Measurements from ENCODE around the gene CNTNAP2. TPM values are rescaled to one million over a fixed set of nuclear protein-coding genes. Genes with fewer than 3 reads are reported as not detected.

CNTNAP2 gene
- total RNA-seq, 2 donors from 2014 or later = 171 to 228 TPM

- H3K4me1 ChIP-seq (ENCODE audit: control insufficient read depth, insufficient read depth, low read length) = no peaks in the 10 kb centered on the region
- Mint-ChIP-seq H3K9me3 (no peaks in the 10 kb centered on the region), H3K4me3 (no peak overlapping the region), H3K4me1 (peaks cover 5% of the 10 kb centered on the region), H3K27me3 (ENCODE audit: insufficient read depth) (peaks cover 2% of the 10 kb centered on the region), H3K27ac (no peak overlapping the region), H3K36me3 (ENCODE audit: low read depth) (no peaks in the 10 kb centered on the region)
- no peak for TF ChIP-seq CTCF (conservative IDR thresholded peaks at IDR 0.05)
- H3K27ac ChIP-seq (ENCODE audit: low read depth, low read length) = no peak overlapping the region
- H3K9ac ChIP-seq (ENCODE audit: extremely low read depth, low read length, poor library complexity, severe bottlenecking) = no peak overlapping the region
- H3K9me3 ChIP-seq (ENCODE audit: control insufficient read depth, low read length) = no peaks in the 10 kb centered on the region
- H3K27me3 ChIP-seq (ENCODE audit: control insufficient read depth, insufficient read depth, low read length, poor library complexity, severe bottlenecking) = no peaks in the 10 kb centered on the region
- no peaks in the 10 kb centered on the region for H3K36me3 ChIP-seq (ENCODE audit: control insufficient read depth, insufficient read depth, low read length)
- WGBS, 2 experiments (ENCODE audit: insufficient coverage in 1 of 2, insufficient read length in 1 of 2) = 93% methylated on average over 1 of the region's 1 CpG; no CpG with 5 or more reads in 1 of the 2 experiments
- DNase-seq = peak; percentile 57
- no peak overlapping the region for H3K4me3 ChIP-seq (ENCODE audit: low read length)
Observed at GRCh38 chr7:148011753-148012152, 1895.2 kb downstream of the CNTNAP2 start.

- H3K27me3 ChIP-seq (ENCODE audit: control insufficient read depth, insufficient read depth, low read length, poor library complexity, severe bottlenecking) = no peaks in the 10 kb centered on the region
- H3K4me3 ChIP-seq (ENCODE audit: low read length) = no peak overlapping the region
- H3K36me3 ChIP-seq (ENCODE audit: control insufficient read depth, insufficient read depth, low read length) = no peaks in the 10 kb centered on the region
- H3K27me3 Mint-ChIP-seq (ENCODE audit: insufficient read depth) = peaks cover 3% of the 10 kb centered on the region
- TF ChIP-seq CTCF (conservative IDR thresholded peaks at IDR 0.05) = no peak
- no peaks in the 10 kb centered on the region for H3K9me3 ChIP-seq (ENCODE audit: control insufficient read depth, low read length)
- H3K4me1 ChIP-seq (ENCODE audit: control insufficient read depth, insufficient read depth, low read length) = no peaks in the 10 kb centered on the region
- no peaks in the 10 kb centered on the region for H3K9me3 Mint-ChIP-seq
- H3K9ac ChIP-seq (ENCODE audit: extremely low read depth, low read length, poor library complexity, severe bottlenecking) = no peak overlapping the region
- peaks cover 5% of the 10 kb centered on the region for H3K4me1 Mint-ChIP-seq
- H3K4me3 Mint-ChIP-seq = no peak overlapping the region
- no peak overlapping the region for H3K27ac ChIP-seq (ENCODE audit: low read depth, low read length)
- H3K27ac Mint-ChIP-seq = no peak overlapping the region
- no peaks in the 10 kb centered on the region for H3K36me3 Mint-ChIP-seq (ENCODE audit: low read depth)
- WGBS, 2 experiments (ENCODE audit: insufficient coverage in 1 of 2, insufficient read length in 1 of 2) = 83% methylated on average over 6 of the region's 6 CpGs; no CpG with 5 or more reads in 1 of the 2 experiments
- DNase-seq = no peak
Observed at GRCh38 chr7:148014001-148014400, 1897.4 kb downstream of the CNTNAP2 start.

GRCh38 chr7:148014541-148014940 lies 1897.9 kb downstream of the CNTNAP2 start:
- H3K27me3 Mint-ChIP-seq (ENCODE audit: insufficient read depth) = peaks cover 4% of the 10 kb centered on the region
- H3K9ac ChIP-seq (ENCODE audit: extremely low read depth, low read length, poor library complexity, severe bottlenecking) = no peak overlapping the region
- no peak overlapping the region for H3K27ac Mint-ChIP-seq
- no peaks in the 10 kb centered on the region for H3K36me3 ChIP-seq (ENCODE audit: control insufficient read depth, insufficient read depth, low read length)
- H3K4me3 ChIP-seq (ENCODE audit: low read length) = no peak overlapping the region
- DNase-seq = no peak
- WGBS, 2 experiments (ENCODE audit: insufficient coverage in 1 of 2, insufficient read length in 1 of 2) = 93 to 100% methylated on average over 3 to 4 of the region's 4 CpGs
- no peaks in the 10 kb centered on the region for H3K4me1 ChIP-seq (ENCODE audit: control insufficient read depth, insufficient read depth, low read length)
- H3K4me3 Mint-ChIP-seq = no peak overlapping the region
- no peak overlapping the region for H3K27ac ChIP-seq (ENCODE audit: low read depth, low read length)
- no peaks in the 10 kb centered on the region for H3K9me3 ChIP-seq (ENCODE audit: control insufficient read depth, low read length)
- no peaks in the 10 kb centered on the region for H3K9me3 Mint-ChIP-seq
- no peaks in the 10 kb centered on the region for H3K27me3 ChIP-seq (ENCODE audit: control insufficient read depth, insufficient read depth, low read length, poor library complexity, severe bottlenecking)
- no peaks in the 10 kb centered on the region for H3K36me3 Mint-ChIP-seq (ENCODE audit: low read depth)
- TF ChIP-seq CTCF (conservative IDR thresholded peaks at IDR 0.05) = no peak
- peaks cover 5% of the 10 kb centered on the region for H3K4me1 Mint-ChIP-seq
